WTC11 (cell line): Measurements from ENCODE around the gene RANBP9. TPM values are rescaled to one million over a fixed set of nuclear protein-coding genes. Genes with fewer than 3 reads are reported as not detected.

Experiments
- ATAC-seq: fragments of 200-7000 bp; cut with Tn5 transposase; 2 replicates; pipeline ENCODE4 v1.10.0; 2021; ENCODE audit warnings: mild to moderate bottlenecking, moderate library complexity
- CTCF ChIA-PET: fragments of 300-600 bp; sonication (Branson Sonifier 250); formaldehyde crosslinking; loops from one replicate; lab custom pipeline; 2021; ENCODE audit warnings: antibody characterized with exemption; lab: Charles Lee
- POLR2A ChIA-PET: fragments of 350-600 bp; sonication (Branson Sonifier 250); formaldehyde crosslinking; loops from one replicate; lab custom pipeline; 2021; ENCODE audit warnings: antibody characterized with exemption; lab: Charles Lee
- DNase-seq: peaks from one replicate; pipeline ENCODE4 v3.0.0; 2021; ENCODE audit warnings: low spot score
- H3K27ac Mint-ChIP-seq: 2 replicates; pipeline ENCODE4 v1.8.0; 2021; ENCODE audit warnings: mixed read lengths
- H3K27me3 Mint-ChIP-seq: 2 replicates; pipeline ENCODE4 v1.8.0; 2021; ENCODE audit warnings: low read depth, mild to moderate bottlenecking, moderate library complexity, mixed read lengths
- H3K36me3 Mint-ChIP-seq: 2 replicates; pipeline ENCODE4 v1.8.0; 2021; ENCODE audit warnings: mixed read lengths
- H3K4me1 Mint-ChIP-seq: 2 replicates; pipeline ENCODE4 v1.8.0; 2022; ENCODE audit warnings: mixed read lengths
- H3K4me3 Mint-ChIP-seq: 2 replicates; pipeline ENCODE4 v1.8.0; 2021; ENCODE audit warnings: mild to moderate bottlenecking, moderate library complexity, mixed read lengths
- H3K9me3 Mint-ChIP-seq: 2 replicates; pipeline ENCODE4 v1.8.0; 2021; ENCODE audit warnings: mixed read lengths
- AR ChIP-seq: fragments of 250-450 bp; sonication (Bioruptor Pico); IDR thresholded peaks from 2 replicates; pipeline ENCODE4 v1.9.0; 2021; ENCODE audit warnings: mild to moderate bottlenecking
- CREM ChIP-seq: sonication (generic); formaldehyde crosslinking; IDR thresholded peaks from 2 replicates; pipeline ENCODE4 v1.8.1; 2022; ENCODE audit warnings: mild to moderate bottlenecking, missing genetic modification reagents, moderate library complexity
- E2F4 ChIP-seq: sonication (generic); formaldehyde crosslinking; IDR thresholded peaks from 2 replicates; pipeline ENCODE4 v1.8.1; 2022; ENCODE audit warnings: low read depth, mild to moderate bottlenecking, moderate library complexity, missing genetic modification reagents, borderline replicate concordance
- E2F5 ChIP-seq: sonication (generic); formaldehyde crosslinking; IDR thresholded peaks from 2 replicates; pipeline ENCODE4 v1.8.1; 2022; ENCODE audit warnings: mild to moderate bottlenecking, moderate library complexity, missing genetic modification reagents
- GRHL2 ChIP-seq: fragments of 250-450 bp; sonication (Bioruptor Pico); IDR thresholded peaks from 2 replicates; pipeline ENCODE4 v1.8.0; 2022; ENCODE audit warnings: mild to moderate bottlenecking, moderate library complexity; ENCODE audit not compliant: insufficient replicate concordance, severe bottlenecking
- JUN ChIP-seq: sonication (generic); formaldehyde crosslinking; IDR thresholded peaks from 2 replicates; pipeline ENCODE4 v1.8.0; 2023; ENCODE audit warnings: mild to moderate bottlenecking, missing genetic modification reagents
- NFE2L1 ChIP-seq: sonication (generic); formaldehyde crosslinking; IDR thresholded peaks from 2 replicates; pipeline ENCODE4 v1.8.1; 2023; ENCODE audit warnings: missing genetic modification reagents
- NR1H2 ChIP-seq: sonication (generic); formaldehyde crosslinking; IDR thresholded peaks from 2 replicates; pipeline ENCODE4 v1.9.0; 2021; ENCODE audit warnings: mild to moderate bottlenecking, moderate library complexity, missing genetic modification reagents
- PRDM15 ChIP-seq: sonication (generic); formaldehyde crosslinking; IDR thresholded peaks from 2 replicates; pipeline ENCODE4 v1.8.0; 2022; ENCODE audit warnings: missing genetic modification reagents
- SMAD4 ChIP-seq: sonication (generic); formaldehyde crosslinking; IDR thresholded peaks from 2 replicates; pipeline ENCODE4 v1.8.0; 2022; ENCODE audit warnings: mild to moderate bottlenecking, missing genetic modification reagents
- SP1 ChIP-seq: sonication (generic); formaldehyde crosslinking; conservative IDR thresholded peaks from 2 replicates; pipeline ENCODE4 v1.8.1; 2022; ENCODE audit warnings: missing genetic modification reagents
- STAT6 ChIP-seq: sonication (generic); formaldehyde crosslinking; conservative IDR thresholded peaks from 2 replicates; pipeline ENCODE4 v1.8.1; 2023; ENCODE audit warnings: mild to moderate bottlenecking, low read depth, missing genetic modification reagents, moderate library complexity
- TCF7 ChIP-seq: sonication (generic); formaldehyde crosslinking; IDR thresholded peaks from 2 replicates; pipeline ENCODE4 v1.8.0; 2022; ENCODE audit warnings: mild to moderate bottlenecking, low read depth, missing genetic modification reagents, moderate library complexity
- TP53 ChIP-seq: sonication (generic); formaldehyde crosslinking; IDR thresholded peaks from 2 replicates; pipeline ENCODE4 v1.8.1; 2023; ENCODE audit warnings: mild to moderate bottlenecking, missing genetic modification reagents
- USF1 ChIP-seq: sonication (generic); formaldehyde crosslinking; IDR thresholded peaks from 2 replicates; pipeline ENCODE4 v1.8.0; 2022; ENCODE audit warnings: mild to moderate bottlenecking, missing genetic modification reagents
- total RNA-seq: library from RNA; stranded (reverse); gene quantifications from 3 replicates; pipeline ENCODE4 v1.2.3, GENCODE V29; 2021

Gene RANBP9
- total RNA-seq, 1 experiment from 2014 or later = 33.4 TPM

- TF ChIP-seq E2F4 (CRISPR knock-in tag) (no peak), PRDM15 (CRISPR knock-in tag) (no peak), TCF7 (CRISPR knock-in tag) (no peak), AR (no peak), NFE2L1 (CRISPR knock-in tag) (no peak), SP1 (no peak), STAT6 (CRISPR knock-in tag) (no peak), JUN (CRISPR knock-in tag) (no peak)
- TF ChIP-seq, all 79 proteins: peak for 0
These were observed 29.3 kb downstream of the RANBP9 start (continued) for GRCh38 chr6:13682346-13682745.

- no peaks in the 10 kb centered on the region for H3K27me3 Mint-ChIP-seq
- no peak for DNase-seq
- ChIA-PET POLR2A (no interaction called here), CTCF (interaction anchor here (1.0 kb wide), 1 partner anchor 57 kb away, joined by 4 read pairs; no protein-coding TSS in a partner anchor)
- no peak overlapping the region for H3K4me3 Mint-ChIP-seq
- peaks cover 7% of the 10 kb centered on the region for H3K9me3 Mint-ChIP-seq
- peaks cover 13% of the 10 kb centered on the region for H3K36me3 Mint-ChIP-seq
- peaks cover 8% of the 10 kb centered on the region for H3K4me1 Mint-ChIP-seq
- ATAC-seq = no peak
- H3K27ac Mint-ChIP-seq = no peak overlapping the region
- TF ChIP-seq E2F5 (no peak), CREM (CRISPR knock-in tag) (no peak), TP53 (CRISPR knock-in tag) (no peak), NR1H2 (no peak), STAT6 (CRISPR knock-in tag) (no peak), PRDM15 (CRISPR knock-in tag) (no peak), USF1 (no peak), SMAD4 (CRISPR knock-in tag) (no peak), GRHL2 (CRISPR knock-in tag) (no peak)
These were observed 30.2 kb downstream of the RANBP9 start for GRCh38 chr6:13681305-13682061.
